H9 (cell line): Measurements from ENCODE around the gene MISP. TPM values are rescaled to one million over a fixed set of nuclear protein-coding genes. Genes with fewer than 3 reads are reported as not detected.

ENCODE experiments used
- DNase-seq: peaks from one replicate; pipeline ENCODE4 v3.0.0-alpha.2; 2017
- H2AFZ ChIP-seq: one replicate; pipeline ENCODE4 v1.6.1; 2013; ENCODE audit warnings: mild to moderate bottlenecking, low read length, control low read depth, moderate library complexity
- H2AK5ac ChIP-seq: 2 replicates; pipeline ENCODE4 v1.6.1; 2013; ENCODE audit warnings: low read length, control low read depth, mixed read lengths; ENCODE audit not compliant: insufficient read length
- H2BK120ac ChIP-seq: one replicate; pipeline ENCODE4 v1.6.1; 2013; ENCODE audit warnings: low read depth, mild to moderate bottlenecking, low read length, control low read depth, inconsistent platforms; ENCODE audit not compliant: poor library complexity, severe bottlenecking
- H2BK12ac ChIP-seq: 2 replicates; pipeline ENCODE4 v1.6.1; 2013; ENCODE audit warnings: low read length, control low read depth, mixed read lengths, low read depth; ENCODE audit not compliant: insufficient read length
- H2BK15ac ChIP-seq: 2 replicates; pipeline ENCODE4 v1.6.1; 2013; ENCODE audit warnings: low read depth, low read length, control low read depth
- H2BK20ac ChIP-seq: one replicate; pipeline ENCODE4 v1.6.1; 2013; ENCODE audit warnings: low read depth, mild to moderate bottlenecking, low read length, control low read depth, inconsistent platforms; ENCODE audit not compliant: poor library complexity, severe bottlenecking
- H2BK5ac ChIP-seq: 2 replicates; pipeline ENCODE4 v1.6.1; 2013; ENCODE audit warnings: low read length, control low read depth, mixed read lengths; ENCODE audit not compliant: insufficient read length
- H3K14ac ChIP-seq: 2 replicates; pipeline ENCODE4 v1.6.1; 2013; ENCODE audit warnings: low read length, control low read depth; ENCODE audit not compliant: insufficient read depth
- H3K18ac ChIP-seq: 2 replicates; pipeline ENCODE4 v1.6.1; 2013; ENCODE audit warnings: low read depth, mild to moderate bottlenecking, mixed read lengths, low read length, control low read depth; ENCODE audit not compliant: insufficient read length
- H3K23ac ChIP-seq: 2 replicates; pipeline ENCODE4 v1.6.1; 2013; ENCODE audit warnings: low read length, control low read depth, mixed read lengths, low read depth; ENCODE audit not compliant: insufficient read length
- H3K23me2 ChIP-seq: 2 replicates; pipeline ENCODE4 v1.6.1; 2013; ENCODE audit warnings: low read depth, mild to moderate bottlenecking, mixed read lengths, low read length, control low read depth; ENCODE audit not compliant: insufficient read length, poor library complexity, severe bottlenecking
- H3K27ac ChIP-seq: 2 replicates; pipeline ENCODE4 v1.5.1; 2013; ENCODE audit warnings: low read length, control low read depth, mixed read lengths, low read depth; ENCODE audit not compliant: insufficient read length
- H3K27me3 ChIP-seq: 2 replicates; pipeline ENCODE4 v1.6.1; 2013; ENCODE audit warnings: low read length, control low read depth, inconsistent platforms; ENCODE audit not compliant: insufficient read depth
- H3K4ac ChIP-seq: 2 replicates; pipeline ENCODE4 v1.6.1; 2013; ENCODE audit warnings: low read depth, mild to moderate bottlenecking, control low read depth, inconsistent platforms, low read length, moderate library complexity
- H3K4me1 ChIP-seq: 2 replicates; pipeline ENCODE4 v1.6.1; 2013; ENCODE audit warnings: low read length, control low read depth, inconsistent platforms; ENCODE audit not compliant: insufficient read depth
- H3K4me2 ChIP-seq: 2 replicates; pipeline ENCODE4 v1.6.1; 2013; ENCODE audit warnings: low read length, control low read depth, mixed read lengths; ENCODE audit not compliant: insufficient read length, insufficient read depth
- H3K56ac ChIP-seq: 2 replicates; pipeline ENCODE4 v1.6.1; 2013; ENCODE audit warnings: low read depth, mild to moderate bottlenecking, mixed read lengths, low read length, control low read depth; ENCODE audit not compliant: insufficient read length
- H3K79me1 ChIP-seq: 2 replicates; pipeline ENCODE4 v1.6.1; 2013; ENCODE audit warnings: low read depth, mild to moderate bottlenecking, moderate library complexity, low read length, control low read depth, inconsistent platforms; ENCODE audit not compliant: insufficient read depth, poor library complexity, severe bottlenecking
- H3K79me2 ChIP-seq: 2 replicates; pipeline ENCODE4 v1.6.1; 2013; ENCODE audit warnings: low read length, control low read depth, inconsistent platforms; ENCODE audit not compliant: insufficient read depth
- H3K9ac ChIP-seq: 2 replicates; pipeline ENCODE4 v1.6.1; 2013; ENCODE audit warnings: low read length, control low read depth, mixed read lengths; ENCODE audit not compliant: insufficient read length; ENCODE audit errors: extremely low read depth
- H3K9me3 ChIP-seq: one replicate; pipeline ENCODE4 v1.6.1; 2013; ENCODE audit warnings: low read depth, low read length, inconsistent platforms; ENCODE audit not compliant: control insufficient read depth
- H3T11ph ChIP-seq: one replicate; pipeline ENCODE4 v1.6.1; 2013; ENCODE audit warnings: mild to moderate bottlenecking, low read length, control low read depth, inconsistent platforms
- H4K20me1 ChIP-seq: one replicate; pipeline ENCODE4 v1.6.1; 2013; ENCODE audit not compliant: control insufficient read depth, insufficient read length, insufficient read depth
- H4K5ac ChIP-seq: 2 replicates; pipeline ENCODE4 v1.6.1; 2013; ENCODE audit warnings: low read depth, mild to moderate bottlenecking, mixed read lengths, low read length, control low read depth; ENCODE audit not compliant: insufficient read length
- H4K8ac ChIP-seq: replicated peaks from 2 replicates; pipeline ENCODE4 v1.6.1; 2013; ENCODE audit warnings: low read length, control low read depth, mixed read lengths, low read depth; ENCODE audit not compliant: insufficient read length
- H4K91ac ChIP-seq: 2 replicates; pipeline ENCODE4 v1.6.1; 2013; ENCODE audit warnings: low read depth, mild to moderate bottlenecking, moderate library complexity, mixed read lengths, low read length, control low read depth; ENCODE audit not compliant: insufficient read length
- H3K27ac Mint-ChIP-seq, 3 experiments: 2 replicates in 2 of 3; 3 replicates in 1 of 3; pipeline ENCODE4 v1.8.0; 2020 to 2021; ENCODE audit warnings: mixed read lengths in 3 of 3, mild to moderate bottlenecking in 1 of 3, moderate library complexity in 1 of 3
- H3K27me3 Mint-ChIP-seq: 2 replicates; pipeline ENCODE4 v1.8.0; 2021; ENCODE audit warnings: low read depth, mild to moderate bottlenecking, moderate library complexity, mixed read lengths
- H3K36me3 Mint-ChIP-seq, 3 experiments: 2 replicates in 2 of 3; 3 replicates in 1 of 3; pipeline ENCODE4 v1.8.0; 2020 to 2021; ENCODE audit warnings: low read depth in 3 of 3, mixed read lengths in 3 of 3; ENCODE audit not compliant: insufficient read depth in 1 of 3
- H3K4me1 Mint-ChIP-seq, 2 experiments: 2 replicates each; pipeline ENCODE4 v1.8.0; 2020; ENCODE audit warnings: mixed read lengths in 2 of 2
- H3K4me3 Mint-ChIP-seq, 2 experiments: 2 replicates in 1 of 2; 3 replicates in 1 of 2; pipeline ENCODE4 v1.8.0; 2020 to 2021; ENCODE audit warnings: mild to moderate bottlenecking in 2 of 2, mixed read lengths in 2 of 2, moderate library complexity in 1 of 2
- H3K9me3 Mint-ChIP-seq, 2 experiments: 2 replicates in 1 of 2; 3 replicates in 1 of 2; pipeline ENCODE4 v1.8.0; 2020; ENCODE audit warnings: mild to moderate bottlenecking in 2 of 2, mixed read lengths in 2 of 2, moderate library complexity in 1 of 2
- CTCF ChIP-seq: fragments of 200-600 bp; sonication (generic); conservative IDR thresholded peaks from 3 replicates; pipeline ENCODE4 v1.8.0; 2021; ENCODE audit warnings: antibody characterized with exemption, mild to moderate bottlenecking
- WGBS: extraction: QIAGEN DNeasy Blood & Tissue Kit; methylation state at CpG from one replicate; pipeline ENCODE4 v1.1.7; 2013; ENCODE audit warnings: missing lambda C conversion rate, low lambda C conversion rate, mixed read lengths; ENCODE audit not compliant: insufficient read length; ENCODE audit errors: extremely low coverage; 5-methylcytosine and 5-hydroxymethylcytosine counted together
- total RNA-seq: library from RNA; stranded (reverse); gene quantifications from 2 replicates; pipeline ENCODE4 v1.2.1, GENCODE V29; 2021

The MISP gene
- total RNA-seq, 1 experiment from 2014 or later: 0.44 TPM

- H4K91ac ChIP-seq: no peak overlapping the region
- no peaks in the 10 kb centered on the region for H3K4me1 ChIP-seq
- H4K20me1 ChIP-seq: no peaks in the 10 kb centered on the region
- H4K5ac ChIP-seq: no peak overlapping the region
- no CpG with 5 or more reads among the region's 32 CpGs for WGBS
- H2BK120ac ChIP-seq: no peak overlapping the region
- no peak overlapping the region for H3K18ac ChIP-seq
- H3K79me2 ChIP-seq: no peaks in the 10 kb centered on the region
- no peak overlapping the region for H2BK15ac ChIP-seq
- H2BK5ac ChIP-seq: no peak overlapping the region
- H3K4me1 Mint-ChIP-seq: peaks cover 0 to 4% of the 10 kb centered on the region in 2 experiments; a peak in 2 of 4 replicates
- H3K56ac ChIP-seq: no peak overlapping the region
- no peaks in the 10 kb centered on the region for H3K79me1 ChIP-seq
- H3K23me2 ChIP-seq: no peaks in the 10 kb centered on the region
- H3K23ac ChIP-seq: no peak overlapping the region
- H3K27ac ChIP-seq: no peak overlapping the region
- no peak overlapping the region for H2BK12ac ChIP-seq
- no peak overlapping the region for H3K9ac ChIP-seq
- H3K27me3 ChIP-seq: no peaks in the 10 kb centered on the region
- H3K27me3 Mint-ChIP-seq: peaks cover 4% of the 10 kb centered on the region
- H3K9me3 ChIP-seq: no peaks in the 10 kb centered on the region
- H4K8ac ChIP-seq: no peak overlapping the region
- H3T11ph ChIP-seq: no peak overlapping the region
- TF ChIP-seq CTCF: no peak
- H3K4me2 ChIP-seq: no peak overlapping the region
- H3K27ac Mint-ChIP-seq: no peak overlapping the region
- no peak overlapping the region for H3K4me3 Mint-ChIP-seq
- H3K14ac ChIP-seq: no peak overlapping the region
- H2AK5ac ChIP-seq: no peak overlapping the region
- no peaks in the 10 kb centered on the region for H3K9me3 Mint-ChIP-seq
- DNase-seq: no peak
- no peak overlapping the region for H3K4ac ChIP-seq
- H2AFZ ChIP-seq: no peak overlapping the region
- H3K36me3 Mint-ChIP-seq: peaks cover 0 to 4% (median 0%) of the 10 kb centered on the region in 3 experiments; a peak in 3 of 7 replicates
- H2BK20ac ChIP-seq: no peak overlapping the region
These were observed 14.8 kb upstream of the MISP start for GRCh38 chr19:736125-736524.
